ENCODE data around the gene OOSP4A. TPM values are rescaled to one million over a fixed set of nuclear protein-coding genes. Genes with fewer than 3 reads are reported as not detected.

Gene OOSP4A
- total and polyA plus RNA-seq, 10 of the 15 experiments (the other 5 are each of a cell fraction or from before 2014, with no cell fraction given), result not detected

DNA sequence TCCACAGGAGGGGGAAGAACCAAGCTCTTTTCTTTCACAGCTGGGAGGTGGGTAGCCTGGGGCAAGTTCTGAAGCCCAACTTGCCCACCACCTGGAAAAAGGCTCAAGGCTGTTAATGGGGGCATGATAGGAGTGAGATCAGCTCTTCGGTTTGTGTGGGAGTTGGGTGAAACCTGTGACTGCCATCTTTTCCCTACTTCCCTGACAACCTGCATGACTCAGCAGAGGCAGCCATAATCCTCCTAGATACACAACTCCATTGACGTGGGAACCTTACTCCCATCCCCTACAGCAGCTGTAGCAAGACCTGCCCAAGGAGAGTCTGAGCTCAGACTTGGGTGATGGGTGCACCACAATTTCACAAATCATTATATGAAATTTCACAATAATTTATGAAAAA lies 39.9 kb downstream of the OOSP4A start:
- RAD21 ChIA-PET (ENCODE audit: unreplicated experiment), result no interaction called here
- TF ChIP-seq MEF2A (IDR thresholded peaks at IDR 0.05; ENCODE audit: insufficient read depth, low read depth, low read length) (no peak), CHD1 (IDR thresholded peaks at IDR 0.05; ENCODE audit: low read depth, low read length) (no peak), BHLHE40 (IDR thresholded peaks at IDR 0.05; ENCODE audit: borderline replicate concordance in 1 of 2, low read depth in 2 of 2, low read length in 1 of 2) (no peak), ZNF207 (IDR thresholded peaks at IDR 0.05; ENCODE audit: borderline replicate concordance) (no peak), CREM (IDR thresholded peaks at IDR 0.05; ENCODE audit: low read depth) (no peak), MTA2 (IDR thresholded peaks at IDR 0.05; ENCODE audit: low read depth) (no peak), MTA3 (IDR thresholded peaks at IDR 0.05; ENCODE audit: borderline replicate concordance, low read length) (no peak), SMC3 (IDR thresholded peaks at IDR 0.05; ENCODE audit: borderline replicate concordance, low read length) (no peak), IRF4 (IDR thresholded peaks at IDR 0.05; ENCODE audit: low read depth, low read length) (no peak), GATAD2B (conservative IDR thresholded peaks at IDR 0.05; ENCODE audit: low read depth) (no peak), PAX5 (IDR thresholded peaks at IDR 0.05; ENCODE audit: borderline replicate concordance, low read depth, low read length) (no peak), FOS (IDR thresholded peaks at IDR 0.05; ENCODE audit: borderline replicate concordance, extremely low read depth, insufficient read length) (no peak), IKZF2 (IDR thresholded peaks at IDR 0.05) (no peak), RBBP5 (conservative IDR thresholded peaks at IDR 0.05) (no peak), SUPT20H (IDR thresholded peaks at IDR 0.05; ENCODE audit: borderline replicate concordance, control insufficient read depth, low read depth, low read length) (no peak), KLF5 (IDR thresholded peaks at IDR 0.05; ENCODE audit: partially characterized antibody) (no peak)
- TF ChIP-seq, protein P1, sequence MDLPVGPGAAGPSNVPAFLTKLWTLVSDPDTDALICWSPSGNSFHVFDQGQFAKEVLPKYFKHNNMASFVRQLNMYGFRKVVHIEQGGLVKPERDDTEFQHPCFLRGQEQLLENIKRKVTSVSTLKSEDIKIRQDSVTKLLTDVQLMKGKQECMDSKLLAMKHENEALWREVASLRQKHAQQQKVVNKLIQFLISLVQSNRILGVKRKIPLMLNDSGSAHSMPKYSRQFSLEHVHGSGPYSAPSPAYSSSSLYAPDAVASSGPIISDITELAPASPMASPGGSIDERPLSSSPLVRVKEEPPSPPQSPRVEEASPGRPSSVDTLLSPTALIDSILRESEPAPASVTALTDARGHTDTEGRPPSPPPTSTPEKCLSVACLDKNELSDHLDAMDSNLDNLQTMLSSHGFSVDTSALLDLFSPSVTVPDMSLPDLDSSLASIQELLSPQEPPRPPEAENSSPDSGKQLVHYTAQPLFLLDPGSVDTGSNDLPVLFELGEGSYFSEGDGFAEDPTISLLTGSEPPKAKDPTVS (IDR thresholded peaks at IDR 0.05; ENCODE audit: low read depth, low read length), result no peak
- no peak overlapping the region for H2AFZ ChIP-seq (ENCODE audit: control insufficient read depth, low read depth, low read length)

More for the DNA sequence above, 39.9 kb downstream of the OOSP4A start:
- SMC1A ChIA-PET (ENCODE audit: uncharacterized antibody, unreplicated experiment), result interaction anchor here (0.6 to 2.3 kb wide), 4 partner anchors 9 to 543 kb away, joined by 3 to 9 read pairs (median 4); no protein-coding TSS in a partner anchor
- in situ Hi-C loops (cut with MboI) (no loop called here), intact Hi-C loops (cut with micrococcal nuclease; ENCODE audit: unreplicated experiment) (no loop called here)
- WGBS (ENCODE audit: insufficient coverage, insufficient replicate concordance, low lambda C conversion rate, missing lambda C conversion rate), result 20% methylated on average over 2 of the region's 2 CpGs
- no peaks in the 10 kb centered on the region for H3K9me3 ChIP-seq (replicated peaks; ENCODE audit: control insufficient read depth, insufficient read depth, low read length)
- H3K27ac ChIP-seq (ENCODE audit: control insufficient read depth, insufficient read depth), result no peak overlapping the region
- no peak overlapping the region for H3K4me3 ChIP-seq
- H3K4me2 ChIP-seq (ENCODE audit: control insufficient read depth, insufficient read depth), result no peak overlapping the region
- no peaks in the 10 kb centered on the region for H3K36me3 ChIP-seq (ENCODE audit: control insufficient read depth in 2 of 2, insufficient read depth in 2 of 2, low read length in 1 of 2)
- H3K79me2 ChIP-seq (ENCODE audit: control insufficient read depth, insufficient read depth, low read length), result no peaks in the 10 kb centered on the region
- CTCF ChIA-PET, result interaction anchor here (1.3 kb wide), 1 partner anchor 27 kb away, joined by 4 read pairs; no protein-coding TSS in a partner anchor
- DNase-seq (ENCODE audit: low read depth, low spot score) (no peak), FAIRE-seq (no peak), ATAC-seq (no peak)
- H4K20me1 ChIP-seq (ENCODE audit: control insufficient read depth, insufficient read depth), result no peaks in the 10 kb centered on the region
- POLR2A ChIA-PET, result no interaction called here
- no peak overlapping the region for H3K9ac ChIP-seq (ENCODE audit: control insufficient read depth, insufficient read depth, low read length)
- H3K4me1 ChIP-seq (ENCODE audit: control insufficient read depth, insufficient read depth, low read length), result no peaks in the 10 kb centered on the region
- no peaks in the 10 kb centered on the region for H3K27me3 ChIP-seq (replicated peaks in 1 of 2; ENCODE audit: control insufficient read depth in 2 of 2, insufficient read depth in 2 of 2, low read length in 1 of 2)
- BruUV-seq (replicated peaks), result no TSS peak

Data from GM12878 (cell line).